ENCODE measurements around the gene CLCN6.

DNA sequence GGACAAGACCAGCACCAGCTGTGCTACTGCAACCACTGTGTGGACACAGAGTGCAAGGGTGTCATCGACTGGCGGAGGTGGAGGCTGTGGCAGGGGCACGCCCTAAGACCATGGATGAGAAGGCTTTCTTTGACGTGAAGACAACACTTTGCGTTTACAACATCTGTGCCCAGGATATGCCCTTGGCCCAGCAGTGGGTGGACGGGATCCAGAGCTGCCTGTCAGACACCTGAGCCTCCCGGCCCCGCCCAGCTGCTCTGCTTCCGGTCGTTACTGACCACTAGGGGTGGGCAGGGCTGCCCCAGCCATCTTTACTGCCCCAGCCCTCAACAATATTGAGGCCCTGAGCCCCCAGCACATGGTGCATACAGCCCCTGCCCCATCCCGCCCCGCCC, 74.2 kb downstream of the CLCN6 start:
- TF ChIP-seq, protein P1, sequence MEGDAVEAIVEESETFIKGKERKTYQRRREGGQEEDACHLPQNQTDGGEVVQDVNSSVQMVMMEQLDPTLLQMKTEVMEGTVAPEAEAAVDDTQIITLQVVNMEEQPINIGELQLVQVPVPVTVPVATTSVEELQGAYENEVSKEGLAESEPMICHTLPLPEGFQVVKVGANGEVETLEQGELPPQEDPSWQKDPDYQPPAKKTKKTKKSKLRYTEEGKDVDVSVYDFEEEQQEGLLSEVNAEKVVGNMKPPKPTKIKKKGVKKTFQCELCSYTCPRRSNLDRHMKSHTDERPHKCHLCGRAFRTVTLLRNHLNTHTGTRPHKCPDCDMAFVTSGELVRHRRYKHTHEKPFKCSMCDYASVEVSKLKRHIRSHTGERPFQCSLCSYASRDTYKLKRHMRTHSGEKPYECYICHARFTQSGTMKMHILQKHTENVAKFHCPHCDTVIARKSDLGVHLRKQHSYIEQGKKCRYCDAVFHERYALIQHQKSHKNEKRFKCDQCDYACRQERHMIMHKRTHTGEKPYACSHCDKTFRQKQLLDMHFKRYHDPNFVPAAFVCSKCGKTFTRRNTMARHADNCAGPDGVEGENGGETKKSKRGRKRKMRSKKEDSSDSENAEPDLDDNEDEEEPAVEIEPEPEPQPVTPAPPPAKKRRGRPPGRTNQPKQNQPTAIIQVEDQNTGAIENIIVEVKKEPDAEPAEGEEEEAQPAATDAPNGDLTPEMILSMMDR (conservative IDR thresholded peaks at IDR 0.05 in 1 of 2, IDR thresholded peaks at IDR 0.05 in 1 of 2; ENCODE audit: extremely low read depth in 1 of 2, insufficient read depth in 1 of 2, low read depth in 1 of 2, low read length in 2 of 2), result no peak
- TF ChIP-seq EZH2 (IDR thresholded peaks at IDR 0.05; ENCODE audit: borderline replicate concordance, low read length), result no peak
